SH-SY5Y (cell line): ENCODE data around the gene KRTAP1-1.

Experiments
- GATA2 ChIP-seq: IDR thresholded peaks from 2 replicates; pipeline ENCODE4 v1.6.1; 2011; ENCODE audit warnings: mild to moderate bottlenecking, low read depth, low read length
- GATA3 ChIP-seq: IDR thresholded peaks from 2 replicates; pipeline ENCODE4 v1.6.1; 2011; ENCODE audit warnings: low read depth, mild to moderate bottlenecking, low read length, moderate library complexity

The KRTAP1-1 gene

DNA sequence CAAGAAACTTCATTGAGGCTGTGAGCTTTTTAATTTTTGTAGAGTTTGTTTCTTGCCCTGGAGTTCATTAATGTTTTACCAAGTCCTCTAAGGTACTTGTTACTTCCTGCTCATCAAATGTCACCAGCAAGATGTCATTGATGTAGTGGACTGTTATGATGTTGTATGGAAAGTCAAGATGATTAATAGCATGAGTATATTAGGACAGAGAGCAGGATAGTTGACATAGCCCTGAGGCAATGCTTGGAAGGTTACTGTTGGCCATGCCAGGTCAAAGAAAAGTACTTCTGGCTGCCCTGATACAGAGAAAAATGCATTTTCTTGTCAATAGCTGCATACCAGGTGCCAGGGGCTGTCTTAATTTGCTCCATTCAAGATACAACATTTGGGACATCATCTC, 20.9 kb downstream of the KRTAP1-1 start:
- TF ChIP-seq GATA3 (no peak), GATA2 (no peak)

DNA sequence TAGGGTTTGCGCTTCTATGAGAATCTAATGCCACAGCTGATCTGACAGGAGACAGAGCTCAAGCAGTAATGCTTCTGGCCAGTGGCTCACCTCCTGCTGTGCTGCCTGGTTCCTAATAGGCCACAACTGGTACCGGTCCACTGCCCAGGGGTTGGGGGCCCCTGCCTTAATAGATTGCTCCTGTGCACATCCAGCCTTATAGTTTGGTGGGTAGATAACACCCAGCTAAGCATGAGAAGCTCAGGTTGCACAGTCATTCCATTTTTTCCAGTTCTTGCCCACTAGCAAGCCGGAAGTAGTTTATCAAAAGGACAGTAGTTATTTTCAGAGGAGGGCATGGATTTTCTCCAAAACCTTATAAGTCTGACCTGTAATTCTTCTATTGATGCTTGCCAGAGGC, 21.8 kb downstream of the KRTAP1-1 start:
- TF ChIP-seq GATA3 (no peak), GATA2 (no peak)

DNA sequence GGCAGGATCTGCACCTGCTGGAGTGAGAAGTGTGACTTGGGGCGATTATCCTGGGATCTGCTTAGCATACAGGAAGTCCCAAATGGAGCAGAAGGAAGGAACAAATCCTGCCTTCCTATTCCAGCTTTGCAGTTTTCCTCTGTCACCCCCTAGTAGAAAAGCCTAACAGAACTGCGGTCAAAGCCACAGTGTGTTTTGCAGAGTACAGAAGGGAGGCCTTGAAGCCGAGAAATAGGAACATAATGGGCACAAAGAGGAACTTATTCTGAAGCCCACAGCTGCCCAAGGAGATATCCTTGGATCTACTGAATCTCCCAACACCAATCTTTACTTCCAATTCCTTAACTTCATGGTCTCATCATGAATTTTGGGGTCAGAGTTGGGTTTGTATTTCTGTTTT, 22.7 kb downstream of the KRTAP1-1 start:
- TF ChIP-seq GATA2 = no peak
- no peak for TF ChIP-seq GATA3

DNA sequence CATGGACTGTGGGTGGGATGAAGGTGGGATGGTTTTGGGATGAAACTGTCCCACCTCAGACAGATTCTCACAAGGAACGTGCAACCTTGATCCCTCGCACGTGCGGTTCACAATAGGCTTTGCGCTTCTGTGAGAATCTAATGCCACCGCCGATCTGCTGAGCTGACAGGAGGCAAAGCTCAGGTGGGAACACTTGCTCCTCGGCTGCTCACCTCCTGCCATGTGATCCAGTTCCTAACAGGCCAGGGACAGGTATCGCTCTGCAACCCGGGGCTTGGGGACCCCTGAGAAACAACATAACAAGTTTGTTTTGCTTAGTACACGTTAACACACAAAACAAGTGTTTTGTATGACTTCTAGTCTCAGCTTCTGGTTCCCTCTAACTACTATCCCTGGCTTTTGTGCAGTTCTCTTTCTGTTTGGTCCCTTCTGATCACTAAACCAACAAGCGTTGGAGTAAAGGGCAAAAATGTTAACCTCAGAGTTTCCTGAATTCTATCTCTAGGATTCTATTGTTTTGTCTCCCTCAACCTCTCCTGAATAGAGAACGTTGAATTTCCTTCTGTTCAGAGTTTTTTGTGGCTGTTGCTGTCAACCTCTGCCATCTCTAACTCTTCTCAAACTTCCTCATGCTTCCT, 24.6 kb downstream of the KRTAP1-1 start:
- no peak for TF ChIP-seq GATA3
- TF ChIP-seq GATA2 = no peak

DNA sequence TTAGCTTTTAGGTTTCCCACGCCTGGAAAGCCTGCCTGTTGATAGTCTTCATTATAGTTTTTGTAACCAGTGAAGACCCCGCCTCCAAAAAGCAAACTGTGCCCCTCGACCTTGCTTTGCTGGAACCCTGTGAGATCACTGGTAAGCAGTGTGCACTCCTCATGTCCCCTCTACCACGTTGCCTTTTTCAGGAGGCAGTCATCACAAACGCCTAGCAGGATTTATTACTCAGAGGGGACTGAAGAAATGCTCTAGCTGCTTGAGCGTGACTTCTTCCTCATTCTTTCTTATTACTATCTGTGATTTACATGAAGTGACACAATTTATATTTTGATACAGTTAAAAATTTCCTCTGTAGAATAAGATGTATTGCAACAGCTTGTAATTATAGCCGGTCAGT, 25.8 kb downstream of the KRTAP1-1 start:
- TF ChIP-seq GATA3 = no peak
- TF ChIP-seq GATA2 = no peak

DNA sequence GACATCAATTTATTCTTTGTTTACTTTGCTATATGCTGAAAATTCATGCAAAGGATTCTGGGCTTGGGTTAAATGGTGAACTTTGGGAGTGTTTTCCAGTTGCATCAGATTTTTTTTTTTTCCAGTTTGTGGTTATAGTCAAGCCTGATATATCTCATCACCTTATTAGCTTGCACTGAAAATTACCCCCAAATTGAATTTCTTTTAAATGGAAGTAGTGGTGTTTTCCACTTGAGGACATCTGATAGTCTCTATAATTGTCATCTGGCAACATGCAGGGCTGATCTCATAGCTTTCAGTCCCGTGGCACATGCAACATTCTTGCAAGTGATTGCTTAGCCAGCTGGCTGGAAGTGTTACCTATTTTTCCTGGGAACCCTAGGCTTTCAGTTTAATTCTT, 27.6 kb downstream of the KRTAP1-1 start:
- TF ChIP-seq GATA2 (no peak), GATA3 (no peak)

- TF ChIP-seq GATA3 (no peak), GATA2 (no peak)
Measured at GRCh38 chr17:41013181-41013580, 28.1 kb downstream of the KRTAP1-1 start.

DNA sequence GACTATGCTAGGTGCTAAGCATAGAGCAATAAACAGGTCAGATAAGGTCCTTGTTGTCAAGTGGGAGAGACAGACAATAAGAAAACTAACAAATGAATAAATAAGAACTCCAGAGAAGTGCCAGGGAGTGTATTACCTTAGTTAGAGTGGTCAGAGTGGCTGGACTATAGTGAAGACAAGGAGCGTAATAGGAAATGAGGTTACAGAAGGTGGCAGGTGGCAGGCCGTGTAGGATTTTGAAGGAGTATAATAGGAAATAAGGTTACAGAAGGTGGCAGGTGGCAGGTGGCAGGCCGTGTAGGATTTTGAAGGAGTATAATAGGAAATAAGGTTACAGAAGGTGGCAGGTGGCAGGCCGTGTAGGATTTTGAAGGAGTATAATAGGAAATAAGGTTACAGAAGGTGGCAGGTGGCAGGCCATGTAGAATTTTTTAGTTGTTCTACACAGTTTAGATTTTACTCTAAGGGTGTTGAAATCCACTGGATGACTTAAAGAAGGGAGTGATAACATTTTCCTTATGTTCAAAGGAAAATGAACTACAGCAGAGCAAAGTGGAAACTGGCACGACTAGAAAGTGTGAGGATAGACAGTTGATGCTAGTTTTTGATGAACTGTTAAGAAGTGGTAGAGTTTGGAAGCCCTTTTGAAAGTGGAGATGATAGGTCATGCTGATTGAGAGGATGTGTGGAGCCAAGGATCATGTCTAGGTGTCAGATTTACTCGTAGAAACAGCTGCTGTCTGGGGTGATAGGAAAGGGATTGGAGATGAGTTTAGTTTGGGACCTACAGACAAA, 28.7 kb downstream of the KRTAP1-1 start:
- TF ChIP-seq GATA3 = no peak
- TF ChIP-seq GATA2 = no peak

- TF ChIP-seq GATA3 (no peak), GATA2 (no peak)
Measured at GRCh38 chr17:41010441-41010840, 30.8 kb downstream of the KRTAP1-1 start.

DNA sequence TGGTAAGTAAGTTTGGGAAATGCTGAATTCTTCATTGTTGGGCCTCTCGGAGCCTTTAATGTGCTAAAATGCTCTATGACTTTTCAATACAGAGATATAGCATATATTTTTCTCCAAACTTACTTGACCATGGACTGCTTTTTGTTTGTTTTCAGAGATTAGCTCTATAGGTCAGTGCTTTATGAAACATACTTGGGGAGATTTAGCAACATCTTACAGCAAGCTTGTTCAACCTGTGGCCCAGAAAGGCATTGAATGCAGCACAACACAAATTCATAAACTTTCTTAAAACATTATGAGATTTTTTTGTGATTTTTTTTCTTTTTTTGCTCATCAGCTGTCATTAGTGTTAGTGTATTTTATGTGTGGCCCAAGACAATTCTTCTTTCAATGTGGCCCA, 31.3 kb downstream of the KRTAP1-1 start:
- no peak for TF ChIP-seq GATA3
- no peak for TF ChIP-seq GATA2

- TF ChIP-seq GATA3 = no peak
- no peak for TF ChIP-seq GATA2
Measured at GRCh38 chr17:41009301-41009760, 31.9 kb downstream of the KRTAP1-1 start.

DNA sequence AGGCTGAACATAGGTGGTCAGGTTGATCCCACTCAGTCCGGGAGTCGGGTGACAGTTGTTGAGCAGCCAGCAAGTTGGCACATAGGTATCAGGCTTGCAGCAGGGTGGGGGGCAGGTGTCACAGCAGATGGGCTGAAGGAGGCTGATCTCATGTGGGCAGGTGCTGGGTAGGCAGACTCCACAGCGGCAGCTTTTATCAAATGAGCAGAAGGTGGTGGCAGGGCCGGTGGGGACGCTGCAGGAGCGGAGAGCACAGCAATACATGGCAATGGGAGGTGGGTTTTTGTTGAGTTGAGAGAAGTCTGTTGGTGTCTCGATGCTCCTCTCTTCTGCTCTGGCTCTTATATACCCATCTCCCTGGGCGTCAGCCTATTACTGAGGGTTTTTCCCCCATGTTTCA, 32.4 kb downstream of the KRTAP1-1 start, which contains the start of gene KRTAP3-1:
TSS of gene KRTAP3-1 (minus strand) at position 318 of the 400 bp plus-strand sequence. CDS start at position 264, 54 bp downstream.
- no peak for TF ChIP-seq GATA2
- TF ChIP-seq GATA3 = no peak

DNA sequence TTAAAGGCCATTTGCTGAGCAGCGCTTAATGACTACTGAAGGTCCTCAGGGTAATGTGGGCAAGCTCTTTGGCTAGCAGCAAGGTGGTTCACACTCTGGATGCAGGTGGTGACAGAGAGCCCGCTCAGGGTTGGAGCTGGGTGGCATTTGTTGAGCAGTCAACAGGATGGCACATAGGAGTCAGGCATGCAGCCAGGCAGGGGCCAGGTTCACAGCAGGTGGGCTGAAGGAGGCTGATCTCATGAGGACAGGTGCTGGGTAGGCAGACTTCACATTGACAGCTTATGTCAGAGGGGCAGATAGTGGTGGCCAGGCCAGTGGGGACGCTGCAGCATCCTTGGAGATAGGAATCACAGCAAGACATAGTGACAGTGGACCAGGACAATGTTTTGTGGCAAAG, 36.9 kb downstream of the KRTAP1-1 start:
- TF ChIP-seq GATA3 (no peak), GATA2 (no peak)

GRCh38 chr17:41003926-41004325, 37.3 kb downstream of the KRTAP1-1 start:
- TF ChIP-seq GATA3 = no peak
- no peak for TF ChIP-seq GATA2

DNA sequence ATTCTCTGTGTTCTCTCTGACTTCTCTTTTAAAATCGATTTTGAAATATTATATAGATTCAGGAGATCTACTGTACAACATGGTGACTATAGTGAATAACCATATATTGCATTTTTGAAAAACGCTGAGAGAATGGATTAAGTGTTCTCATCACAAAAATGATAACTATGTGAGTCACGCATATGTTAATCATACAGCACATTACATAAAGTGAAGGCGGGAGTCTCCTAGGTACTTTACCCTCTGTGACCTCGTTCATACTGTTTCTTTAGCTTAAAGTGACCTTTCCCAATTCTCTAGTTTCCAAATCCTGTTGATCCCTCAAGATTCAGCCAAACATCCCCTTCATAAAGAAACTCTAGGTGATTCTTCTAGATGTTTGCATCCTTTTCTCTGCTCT, 38.4 kb downstream of the KRTAP1-1 start:
- TF ChIP-seq GATA2 (no peak), GATA3 (no peak)
